ENCODE results near the gene BIRC3. TPM values are rescaled to one million over a fixed set of nuclear protein-coding genes. Genes with fewer than 3 reads are reported as not detected.

The BIRC3 gene
- polyA plus RNA-seq, 2 of the 4 experiments (the other 2 are of a cell fraction) = 11.3 to 17.5 TPM

DNA sequence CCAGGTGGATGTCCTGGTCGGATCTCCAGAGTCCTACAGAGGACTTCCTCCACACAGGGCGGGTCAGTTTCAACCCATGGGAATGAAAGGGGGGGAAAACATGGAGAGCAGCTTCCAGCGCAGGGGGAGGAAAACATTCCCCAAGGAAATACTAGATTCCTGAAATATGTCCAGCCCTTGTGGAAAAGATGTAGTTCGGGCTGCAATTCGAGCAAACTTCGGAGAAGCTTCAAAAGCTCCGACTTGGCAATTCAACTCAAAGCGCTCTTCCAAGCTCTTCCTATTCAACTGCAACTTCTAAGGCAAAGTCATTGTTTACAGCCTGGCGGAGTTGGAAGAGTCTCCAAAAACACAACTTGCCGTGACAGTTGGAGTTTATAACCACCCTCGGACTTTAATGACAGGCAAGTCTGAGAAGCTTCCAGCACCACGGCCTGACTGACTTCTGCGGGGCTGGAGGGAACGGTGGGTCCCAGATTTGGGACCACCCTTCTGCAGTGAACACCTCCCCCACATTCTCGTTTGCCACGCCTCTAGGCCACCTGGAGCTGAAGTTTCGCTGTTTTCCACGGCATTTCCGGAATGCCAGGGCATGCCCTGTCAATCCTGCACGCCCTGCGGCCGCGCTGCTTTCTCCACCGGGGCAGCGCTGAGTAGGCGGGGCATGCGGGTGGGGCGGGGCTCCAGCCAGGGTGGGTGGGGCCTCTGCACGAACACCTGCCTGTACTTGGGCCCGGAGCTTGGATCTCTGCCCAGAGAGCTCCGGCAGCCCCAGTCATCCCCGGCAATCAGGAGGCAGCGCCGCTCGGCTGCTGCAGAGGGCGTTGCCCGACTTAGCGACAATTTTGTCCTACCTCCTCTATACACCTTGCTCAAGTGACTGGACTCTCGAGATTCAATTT is 49.0 kb upstream of the BIRC3 start (continued):
- TF ChIP-seq ZNF302 (CRISPR knock-in tag; IDR thresholded peaks at IDR 0.05) = no peak

DNA sequence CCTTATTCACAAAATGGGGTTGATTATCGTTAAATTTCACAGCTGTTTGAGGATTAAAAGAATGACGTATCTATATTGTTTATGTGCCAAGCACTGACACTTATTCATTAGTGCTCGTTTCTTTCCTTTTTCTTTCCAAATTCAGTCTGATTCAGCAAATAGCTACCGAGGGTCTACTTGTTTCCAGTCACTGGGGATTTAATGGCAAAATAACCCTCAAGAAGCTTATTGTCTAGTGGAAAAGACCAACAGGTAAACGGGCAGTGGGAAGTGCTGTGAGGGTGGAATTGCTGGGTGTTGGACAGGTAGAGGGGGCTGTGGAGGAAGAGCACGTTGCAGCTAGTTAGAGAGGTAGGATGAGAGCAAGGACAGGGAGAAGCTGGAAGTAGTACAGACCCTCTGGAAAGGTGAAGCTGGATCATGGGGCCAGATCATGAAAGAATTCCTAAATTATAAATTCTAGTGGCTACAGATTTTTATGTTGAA is 48.3 kb upstream of the BIRC3 start:
- H3K9me3 ChIP-seq = no peaks in the 10 kb centered on the region
- ChIA-PET CTCF (interaction anchor here (0.6 to 4.4 kb wide), 24 partner anchors 9 to 408 kb away, joined by 3 to 33 read pairs (median 4); partner anchors contain the start of gene YAP1), POLR2A (interaction anchor here (0.6 to 1.0 kb wide), 2 partner anchors 29 to 160 kb away, joined by 3 read pairs; no protein-coding TSS in a partner anchor)
- peak overlapping the region; percentile 51 for H3K4me3 ChIP-seq
- peaks cover 16% of the 10 kb centered on the region for H3K4me1 ChIP-seq
- H3K4me2 ChIP-seq = peak overlapping the region; percentile 88
- 3% methylated on average over 6 of the region's 6 CpGs for WGBS (ENCODE audit: missing lambda C conversion rate)
- H3K27ac ChIP-seq = peak overlapping the region; percentile 46 to 85; a peak in 4 of 6 replicates
- TF ChIP-seq MAFK (IDR thresholded peaks at IDR 0.05; ENCODE audit: partially characterized antibody) = peak; percentile 14
- TF ChIP-seq ZNF302 (CRISPR knock-in tag; IDR thresholded peaks at IDR 0.05) = no peak
- peak in 1 of 2 experiments; percentile 27; a peak in 1 of 6 replicates for ATAC-seq
- FAIRE-seq = no peak
- no peak for DNase-seq (ENCODE audit: low read depth in 1 of 2, low spot score in 1 of 2)

DNA sequence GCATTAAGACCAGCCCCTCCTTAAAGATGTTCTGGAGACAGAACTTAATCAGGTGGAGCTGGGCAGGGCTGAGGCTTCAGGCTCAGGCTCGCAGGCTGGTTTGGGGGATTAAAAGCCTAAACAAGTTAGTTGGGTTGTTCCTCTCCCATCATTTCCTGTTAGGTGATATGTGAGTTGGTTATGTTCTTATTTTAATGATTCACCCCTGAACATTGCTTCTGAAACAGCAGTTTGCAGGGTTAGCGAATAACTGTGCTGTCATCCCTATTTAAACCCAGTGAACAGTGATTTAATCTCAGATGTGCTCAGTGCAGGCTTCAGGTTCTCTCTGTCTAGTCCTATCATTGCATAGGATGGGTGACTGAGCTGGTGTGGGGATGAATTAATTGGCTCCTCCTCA is 47.4 kb upstream of the BIRC3 start:
- no peak for FAIRE-seq
- TF ChIP-seq ZFP36 (IDR thresholded peaks at IDR 0.05; ENCODE audit: borderline replicate concordance, partially characterized antibody) (no peak), CEBPB (IDR thresholded peaks at IDR 0.05) (no peak), ZNF302 (CRISPR knock-in tag; IDR thresholded peaks at IDR 0.05) (no peak), MAFK (IDR thresholded peaks at IDR 0.05; ENCODE audit: partially characterized antibody) (no peak), NR3C1 (IDR thresholded peaks at IDR 0.05) (no peak), POLR2AphosphoS2 (conservative IDR thresholded peaks at IDR 0.05; ENCODE audit: low read length) (no peak), CHD2 (IDR thresholded peaks at IDR 0.05; ENCODE audit: low read length, partially characterized antibody) (no peak)
- TF ChIP-seq, protein P1, sequence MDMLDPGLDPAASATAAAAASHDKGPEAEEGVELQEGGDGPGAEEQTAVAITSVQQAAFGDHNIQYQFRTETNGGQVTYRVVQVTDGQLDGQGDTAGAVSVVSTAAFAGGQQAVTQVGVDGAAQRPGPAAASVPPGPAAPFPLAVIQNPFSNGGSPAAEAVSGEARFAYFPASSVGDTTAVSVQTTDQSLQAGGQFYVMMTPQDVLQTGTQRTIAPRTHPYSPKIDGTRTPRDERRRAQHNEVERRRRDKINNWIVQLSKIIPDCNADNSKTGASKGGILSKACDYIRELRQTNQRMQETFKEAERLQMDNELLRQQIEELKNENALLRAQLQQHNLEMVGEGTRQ (IDR thresholded peaks at IDR 0.05) = no peak
- TF ChIP-seq, protein P2, sequence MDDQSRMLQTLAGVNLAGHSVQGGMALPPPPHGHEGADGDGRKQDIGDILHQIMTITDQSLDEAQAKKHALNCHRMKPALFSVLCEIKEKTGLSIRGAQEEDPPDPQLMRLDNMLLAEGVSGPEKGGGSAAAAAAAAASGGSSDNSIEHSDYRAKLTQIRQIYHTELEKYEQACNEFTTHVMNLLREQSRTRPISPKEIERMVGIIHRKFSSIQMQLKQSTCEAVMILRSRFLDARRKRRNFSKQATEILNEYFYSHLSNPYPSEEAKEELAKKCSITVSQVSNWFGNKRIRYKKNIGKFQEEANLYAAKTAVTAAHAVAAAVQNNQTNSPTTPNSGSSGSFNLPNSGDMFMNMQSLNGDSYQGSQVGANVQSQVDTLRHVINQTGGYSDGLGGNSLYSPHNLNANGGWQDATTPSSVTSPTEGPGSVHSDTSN (IDR thresholded peaks at IDR 0.05) = no peak
- TF ChIP-seq, protein P3, sequence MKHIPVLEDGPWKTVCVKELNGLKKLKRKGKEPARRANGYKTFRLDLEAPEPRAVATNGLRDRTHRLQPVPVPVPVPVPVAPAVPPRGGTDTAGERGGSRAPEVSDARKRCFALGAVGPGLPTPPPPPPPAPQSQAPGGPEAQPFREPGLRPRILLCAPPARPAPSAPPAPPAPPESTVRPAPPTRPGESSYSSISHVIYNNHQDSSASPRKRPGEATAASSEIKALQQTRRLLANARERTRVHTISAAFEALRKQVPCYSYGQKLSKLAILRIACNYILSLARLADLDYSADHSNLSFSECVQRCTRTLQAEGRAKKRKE (CRISPR knock-in tag; IDR thresholded peaks at IDR 0.05; ENCODE audit: low read depth) = no peak
- TF ChIP-seq, protein P4, sequence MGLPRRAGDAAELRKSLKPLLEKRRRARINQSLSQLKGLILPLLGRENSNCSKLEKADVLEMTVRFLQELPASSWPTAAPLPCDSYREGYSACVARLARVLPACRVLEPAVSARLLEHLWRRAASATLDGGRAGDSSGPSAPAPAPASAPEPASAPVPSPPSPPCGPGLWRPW (IDR thresholded peaks at IDR 0.05) = no peak
- H3K4me2 ChIP-seq = no peak overlapping the region; the same call in 2 of the 3 replicates
- H3K4me3 ChIP-seq = no peak overlapping the region
- no peak overlapping the region for H3K27ac ChIP-seq
- H3K4me1 ChIP-seq = peaks cover 16% of the 10 kb centered on the region
- WGBS (ENCODE audit: missing lambda C conversion rate) = 88% methylated on average over 2 of the region's 2 CpGs
- no peak for ATAC-seq
- DNase-seq (ENCODE audit: low read depth in 1 of 2, low spot score in 1 of 2) = no peak
- no peaks in the 10 kb centered on the region for H3K9me3 ChIP-seq
- POLR2A ChIA-PET = no interaction called here
- CTCF ChIA-PET = interaction anchor here (0.6 to 4.4 kb wide), 8 partner anchors 15 to 396 kb away, joined by 3 to 33 read pairs (median 4); no protein-coding TSS in a partner anchor

DNA sequence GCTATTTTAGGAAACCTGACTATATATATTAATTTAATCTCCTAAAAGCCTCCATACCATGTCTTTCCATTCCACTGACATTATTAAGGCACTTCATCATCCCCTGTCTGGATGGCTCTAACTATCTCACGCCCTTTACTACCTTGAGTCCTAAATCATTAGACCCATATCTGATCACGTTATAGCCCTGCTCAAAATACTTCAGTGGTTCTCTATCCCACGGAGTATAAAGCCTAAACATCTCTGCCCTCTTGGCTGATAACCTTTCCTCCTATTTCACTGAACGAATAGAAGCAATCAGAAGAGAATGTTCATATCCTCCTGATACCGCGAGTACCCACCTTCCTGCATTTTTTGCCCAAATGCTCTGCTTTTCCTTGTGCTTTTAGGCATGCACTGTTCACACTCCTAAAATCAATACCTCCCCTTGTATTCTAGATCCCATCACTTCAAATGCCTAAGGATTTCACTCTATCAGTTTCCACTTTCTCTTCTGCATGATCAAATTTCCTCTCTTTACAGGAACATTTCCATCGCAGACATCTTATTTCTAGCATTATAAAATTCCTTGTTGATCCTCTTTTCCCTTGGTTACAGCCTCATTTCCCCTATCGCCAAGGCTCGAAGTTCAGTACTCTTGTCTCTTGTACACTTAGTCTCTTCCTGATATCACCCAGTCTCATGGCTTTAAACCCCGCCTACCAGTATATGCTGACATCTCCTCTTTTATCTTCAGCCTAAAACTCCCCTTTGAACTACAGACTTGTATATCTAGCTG is 45.0 kb upstream of the BIRC3 start:
- no peak overlapping the region for H3K4me2 ChIP-seq
- H3K4me3 ChIP-seq = no peak overlapping the region
- WGBS (ENCODE audit: missing lambda C conversion rate) = 82% methylated on average over 10 of the region's 10 CpGs
- TF ChIP-seq, protein P4 (IDR thresholded peaks at IDR 0.05) = no peak
- TF ChIP-seq CHD2 (IDR thresholded peaks at IDR 0.05; ENCODE audit: low read length, partially characterized antibody) (no peak), EHMT2 (IDR thresholded peaks at IDR 0.05; ENCODE audit: low read depth) (no peak), HOXA7 (CRISPR knock-in tag; IDR thresholded peaks at IDR 0.05) (no peak), HDAC2 (IDR thresholded peaks at IDR 0.05) (no peak)
- FAIRE-seq (no peak), DNase-seq (ENCODE audit: low read depth in 1 of 2, low spot score in 1 of 2) (no peak), ATAC-seq (no peak)
- no peaks in the 10 kb centered on the region for H3K9me3 ChIP-seq
- ChIA-PET POLR2A (no interaction called here), CTCF (no interaction called here)
- H3K27ac ChIP-seq = no peak overlapping the region
- H3K4me1 ChIP-seq = peaks cover 16% of the 10 kb centered on the region
